Measurements from ENCODE around the gene IFT52.

The IFT52 gene, protein sequence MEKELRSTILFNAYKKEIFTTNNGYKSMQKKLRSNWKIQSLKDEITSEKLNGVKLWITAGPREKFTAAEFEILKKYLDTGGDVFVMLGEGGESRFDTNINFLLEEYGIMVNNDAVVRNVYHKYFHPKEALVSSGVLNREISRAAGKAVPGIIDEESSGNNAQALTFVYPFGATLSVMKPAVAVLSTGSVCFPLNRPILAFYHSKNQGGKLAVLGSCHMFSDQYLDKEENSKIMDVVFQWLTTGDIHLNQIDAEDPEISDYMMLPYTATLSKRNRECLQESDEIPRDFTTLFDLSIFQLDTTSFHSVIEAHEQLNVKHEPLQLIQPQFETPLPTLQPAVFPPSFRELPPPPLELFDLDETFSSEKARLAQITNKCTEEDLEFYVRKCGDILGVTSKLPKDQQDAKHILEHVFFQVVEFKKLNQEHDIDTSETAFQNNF

DNA sequence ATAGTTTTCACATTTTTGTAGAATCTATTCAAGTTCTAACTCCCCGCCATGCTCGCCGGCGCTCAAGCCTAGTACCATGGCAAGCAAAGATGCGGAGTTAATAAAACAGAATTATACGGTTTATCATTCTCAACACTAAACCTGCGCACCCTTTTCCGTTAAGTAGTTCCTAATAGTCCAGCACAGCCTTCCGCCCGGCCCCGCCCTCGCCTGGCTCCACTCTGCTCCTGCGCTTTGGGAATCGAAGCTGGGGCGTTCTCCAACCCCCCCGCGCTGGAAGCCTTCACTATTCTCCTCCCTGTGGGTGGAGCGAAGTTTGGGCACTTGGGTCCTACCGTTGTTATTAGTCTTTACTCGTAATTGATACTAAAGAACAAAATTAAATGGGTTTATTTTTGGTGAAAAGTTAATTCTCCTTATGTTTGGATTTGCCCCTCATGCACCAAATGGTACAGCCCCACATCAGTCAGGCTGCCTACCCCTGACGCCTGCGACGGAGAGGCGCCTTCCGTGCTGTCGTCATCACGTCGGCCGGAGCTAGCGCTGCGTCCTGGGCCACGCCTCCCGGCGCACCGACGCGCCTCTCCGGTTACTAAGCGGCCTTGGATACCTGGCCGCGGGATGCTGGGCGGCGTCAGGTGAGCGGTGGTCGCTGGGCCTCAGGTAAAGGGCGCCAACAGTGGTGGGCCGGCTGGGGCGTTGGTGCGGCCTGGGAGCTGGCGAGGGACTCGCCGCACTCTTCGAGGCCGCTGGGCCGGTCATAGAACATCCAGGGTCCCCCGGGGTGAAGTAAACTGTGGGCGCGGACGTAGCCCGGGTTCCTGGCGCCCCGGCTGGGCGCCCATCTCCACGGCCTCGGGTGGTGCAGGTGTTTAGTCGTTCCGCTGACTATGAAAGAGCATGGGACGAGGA lies at the start of gene IFT52:
TSS of gene IFT52 (plus strand) at position 546 of the 912 bp plus-strand sequence. CDS start 3,762 bp downstream, outside the sequence.
- Histone ChIP-seq H3K9me3 (replicated peaks in 1 of 11) (no peaks in the 10 kb centered on the region), H3K9ac (peak within 1 kb of the TSS; percentile 79 to 94 (median 89)), H3K4me3 (peak within 1 kb of the TSS; percentile 81 to 96 (median 91)), H3K4me2 (peak within 1 kb of the TSS; percentile 83 to 97 (median 91)), H4K20me1 (peaks cover 0 to 9% (median 0%) of the 10 kb centered on the region in 11 experiments; a peak in 3 of 22 replicates), H3K36me3 (peaks cover 14 to 25% (median 17%) of the 10 kb centered on the region in 11 experiments), H3K4me1 (peaks cover 17 to 20% (median 19%) of the 10 kb centered on the region in 10 experiments), H3K27me3 (no peaks in the 10 kb centered on the region), H3K27ac (peak within 1 kb of the TSS; percentile 81 to 97 (median 94))
- no peak for TF ChIP-seq Cebpa-rat (IDR thresholded peaks at IDR 0.05)

DNA sequence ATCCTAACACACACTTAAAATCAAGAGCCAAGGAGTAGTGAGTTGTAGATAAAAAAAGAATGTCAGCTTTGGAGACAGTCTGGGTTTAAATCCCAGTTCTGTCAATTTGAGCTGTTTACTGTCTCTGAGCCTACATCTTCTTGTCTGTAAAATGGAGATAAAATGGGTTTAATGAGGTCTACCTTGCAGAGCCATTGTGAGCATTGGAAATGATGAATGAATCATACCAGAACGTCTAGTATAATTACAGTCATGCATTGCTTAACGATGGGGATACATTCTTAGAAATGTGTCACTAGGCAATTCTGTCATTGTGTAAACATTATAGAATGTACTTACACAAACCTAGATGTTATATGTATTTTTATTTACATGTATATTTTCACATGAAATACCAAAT lies 49.5 kb upstream of the IFT52 start:
- Histone ChIP-seq H3K4me3 (no peak overlapping the region), H3K27me3 (no peaks in the 10 kb centered on the region), H3K9me3 (replicated peaks in 1 of 11) (0 out of 22 replicates have a peak, but pooled peaks cover 0 to 2% (median 0%) of the 10 kb centered on the region in 11 experiments), H3K36me3 (peaks cover 0 to 20% (median 4%) of the 10 kb centered on the region in 11 experiments; a peak in 6 of 22 replicates), H3K27ac (no peak overlapping the region), H4K20me1 (no peaks in the 10 kb centered on the region), H3K4me2 (no peak overlapping the region), H3K9ac (no peak overlapping the region), H3K4me1 (peaks cover 0 to 9% (median 3%) of the 10 kb centered on the region in 10 experiments; a peak in 6 of 20 replicates)
- no peak for TF ChIP-seq Cebpa-rat (IDR thresholded peaks at IDR 0.05)

DNA sequence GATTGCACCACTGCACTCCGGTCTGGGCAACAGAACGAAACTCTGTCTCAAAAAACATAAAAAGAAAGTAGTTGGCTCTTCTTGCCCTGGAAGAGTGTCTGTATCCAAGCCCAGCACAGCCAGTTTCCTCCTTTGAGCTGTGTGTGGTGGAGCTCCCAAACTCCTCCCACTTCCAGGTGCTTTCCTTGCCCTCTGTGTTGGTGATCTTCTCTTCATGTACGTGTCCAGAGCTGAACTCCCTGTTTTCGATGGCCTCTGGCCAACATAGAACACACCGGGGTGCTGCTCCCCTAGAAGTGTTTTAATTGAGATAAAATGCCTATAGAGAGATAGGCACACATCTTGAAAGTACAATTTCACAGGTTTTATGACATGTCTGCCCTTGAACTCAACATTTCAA lies 48.6 kb upstream of the IFT52 start:
- H3K9ac ChIP-seq = no peak overlapping the region
- H3K9me3 ChIP-seq (replicated peaks in 1 of 11) = peaks cover 0 to 11% (median 0%) of the 10 kb centered on the region in 11 experiments; a peak in 1 of 22 replicates
- no peak for TF ChIP-seq Cebpa-rat (IDR thresholded peaks at IDR 0.05)
- H4K20me1 ChIP-seq = no peaks in the 10 kb centered on the region
- peaks cover 0 to 9% (median 3%) of the 10 kb centered on the region in 10 experiments; a peak in 6 of 20 replicates for H3K4me1 ChIP-seq
- H3K27ac ChIP-seq = no peak overlapping the region
- no peak overlapping the region for H3K4me3 ChIP-seq
- peaks cover 0 to 15% (median 4%) of the 10 kb centered on the region in 11 experiments; a peak in 5 of 22 replicates for H3K36me3 ChIP-seq
- no peaks in the 10 kb centered on the region for H3K27me3 ChIP-seq
- no peak overlapping the region for H3K4me2 ChIP-seq

DNA sequence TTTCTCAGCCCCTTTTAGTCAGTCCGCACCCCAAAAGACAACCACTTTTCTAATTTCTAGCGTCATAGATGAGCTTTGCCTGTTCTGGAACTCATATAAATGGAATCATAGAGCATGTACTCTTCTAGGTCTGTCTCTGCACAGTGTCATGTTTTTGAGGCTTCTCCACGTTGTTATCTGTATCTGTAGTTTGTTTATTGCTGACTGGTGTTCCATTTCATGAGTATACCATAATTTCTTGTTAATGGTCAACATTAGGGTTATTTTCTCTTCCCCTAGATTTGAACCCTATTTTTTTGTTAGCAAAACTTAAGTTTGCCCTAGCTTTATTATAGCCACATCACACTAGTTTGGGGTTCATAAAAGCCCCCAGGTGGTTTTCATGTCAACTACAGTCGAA lies 48.1 kb upstream of the IFT52 start:
- H3K9ac ChIP-seq = no peak overlapping the region
- peaks cover 0 to 6% (median under 1%) of the 10 kb centered on the region in 10 experiments; a peak in 6 of 20 replicates for H3K4me1 ChIP-seq
- no peaks in the 10 kb centered on the region for H3K27me3 ChIP-seq
- no peak for TF ChIP-seq Cebpa-rat (IDR thresholded peaks at IDR 0.05)
- H3K27ac ChIP-seq = no peak overlapping the region
- no peak overlapping the region for H3K4me3 ChIP-seq
- peaks cover 0 to 11% (median 0%) of the 10 kb centered on the region in 11 experiments; a peak in 2 of 22 replicates for H3K9me3 ChIP-seq (replicated peaks in 1 of 11)
- H3K36me3 ChIP-seq = peaks cover 0 to 15% (median 4%) of the 10 kb centered on the region in 11 experiments; a peak in 4 of 22 replicates
- no peaks in the 10 kb centered on the region for H4K20me1 ChIP-seq
- H3K4me2 ChIP-seq = no peak overlapping the region

DNA sequence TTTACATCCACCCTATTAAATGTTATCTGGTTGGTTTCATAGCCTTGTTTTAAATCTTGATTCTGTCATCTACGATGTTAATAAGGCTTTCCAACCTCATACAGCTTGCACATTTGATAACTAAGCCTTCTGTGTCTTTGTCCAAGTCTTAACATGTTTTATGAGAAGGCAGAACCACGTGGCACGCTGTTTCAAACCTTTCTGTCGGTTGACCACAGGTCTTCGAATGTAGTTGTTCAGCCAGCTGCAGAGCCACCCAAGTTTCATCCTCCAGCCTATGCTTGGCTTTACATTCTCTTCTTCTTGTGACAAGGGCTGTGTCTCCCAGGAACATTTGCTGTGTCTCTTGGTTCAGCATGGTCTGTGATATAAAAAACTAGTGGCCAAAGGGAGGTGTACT lies 47.6 kb upstream of the IFT52 start:
- Histone ChIP-seq H3K9me3 (replicated peaks in 1 of 11) (peaks cover 0 to 11% (median 0%) of the 10 kb centered on the region in 11 experiments; a peak in 2 of 22 replicates), H3K36me3 (peaks cover 0 to 15% (median 4%) of the 10 kb centered on the region in 11 experiments; a peak in 4 of 22 replicates), H3K4me2 (no peak overlapping the region), H4K20me1 (no peaks in the 10 kb centered on the region), H3K9ac (no peak overlapping the region), H3K27ac (no peak overlapping the region), H3K4me1 (peaks cover 0 to under 1% (median 0%) of the 10 kb centered on the region in 10 experiments; a peak in 2 of 20 replicates), H3K27me3 (no peaks in the 10 kb centered on the region), H3K4me3 (no peak overlapping the region)
- no peak for TF ChIP-seq Cebpa-rat (IDR thresholded peaks at IDR 0.05)

DNA sequence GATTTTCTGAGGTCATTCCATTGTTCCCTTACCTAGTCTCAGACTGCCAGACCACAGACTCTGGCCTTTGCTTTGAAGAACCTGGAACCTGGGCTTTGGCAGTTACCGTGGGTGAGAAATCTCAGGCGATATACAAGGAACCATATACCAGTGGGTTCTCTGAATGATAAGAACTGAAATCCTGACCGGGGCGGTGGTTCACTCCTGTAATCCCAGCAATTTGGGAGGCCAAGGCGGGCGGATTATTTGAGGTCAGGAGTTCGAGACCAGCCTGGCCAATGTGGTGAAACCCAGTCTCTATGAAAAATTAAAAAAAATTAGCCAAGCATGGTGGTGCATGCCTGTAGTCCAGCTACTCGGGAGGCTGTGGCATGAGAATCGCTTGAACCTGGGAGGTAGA lies 46.2 kb upstream of the IFT52 start:
- Histone ChIP-seq H3K4me2 (no peak overlapping the region), H3K27ac (no peak overlapping the region), H3K4me1 (0 out of 20 replicates have a peak, but pooled peaks cover 0 to under 1% (median 0%) of the 10 kb centered on the region in 10 experiments), H3K9ac (no peak overlapping the region), H3K4me3 (no peak overlapping the region), H3K9me3 (replicated peaks in 1 of 11) (peaks cover 0 to 11% (median 0%) of the 10 kb centered on the region in 11 experiments; a peak in 2 of 22 replicates), H3K27me3 (no peaks in the 10 kb centered on the region), H3K36me3 (peaks cover 0 to 15% (median 4%) of the 10 kb centered on the region in 11 experiments; a peak in 4 of 22 replicates), H4K20me1 (no peaks in the 10 kb centered on the region)
- no peak for TF ChIP-seq Cebpa-rat (IDR thresholded peaks at IDR 0.05)

DNA sequence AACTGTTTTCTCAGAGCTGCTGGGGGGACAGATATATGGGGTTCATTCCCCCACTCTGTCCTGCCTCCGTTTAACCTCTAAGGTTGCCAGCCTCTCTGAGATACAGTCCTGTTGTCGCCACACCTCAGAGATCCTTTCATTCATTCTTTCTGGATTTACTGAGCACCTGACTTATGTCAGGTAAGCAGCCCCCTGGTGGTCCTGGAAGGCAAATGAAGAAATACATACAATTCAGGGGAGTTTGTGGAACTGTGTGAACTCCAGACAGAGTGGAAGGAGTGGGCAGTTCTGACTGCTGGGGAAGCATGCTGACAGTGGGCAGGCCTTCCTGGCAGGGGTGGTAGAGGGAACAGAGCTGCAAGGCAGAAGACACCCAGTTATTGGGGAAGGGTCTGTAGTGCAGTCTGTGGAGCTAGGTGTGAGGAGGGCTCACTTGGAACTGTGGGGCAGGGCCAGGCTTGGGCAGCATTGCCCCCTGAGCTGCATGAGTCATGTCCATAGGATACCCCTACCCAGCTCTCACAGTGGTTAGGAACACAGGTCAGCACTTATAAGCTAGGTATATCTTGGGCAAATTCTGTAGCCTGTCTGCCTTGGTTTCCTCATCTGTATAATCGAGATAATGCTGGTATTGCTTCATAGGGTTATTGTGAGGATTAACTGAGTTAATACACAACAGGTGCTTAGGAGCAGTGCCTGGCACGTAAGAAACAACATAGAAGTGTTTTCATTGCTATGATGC lies 44.7 kb upstream of the IFT52 start:
- Histone ChIP-seq H3K9me3 (replicated peaks in 1 of 11) (peaks cover 0 to 11% (median 0%) of the 10 kb centered on the region in 11 experiments; a peak in 2 of 22 replicates), H3K27ac (no peak overlapping the region), H3K36me3 (peaks cover 0 to 6% (median 0%) of the 10 kb centered on the region in 11 experiments; a peak in 3 of 22 replicates), H3K4me2 (no peak overlapping the region), H3K4me3 (no peak overlapping the region), H4K20me1 (no peaks in the 10 kb centered on the region), H3K9ac (no peak overlapping the region), H3K27me3 (no peaks in the 10 kb centered on the region), H3K4me1 (0 out of 20 replicates have a peak, but pooled peaks cover 0 to 6% (median 0%) of the 10 kb centered on the region in 10 experiments)
- no peak for TF ChIP-seq Cebpa-rat (IDR thresholded peaks at IDR 0.05)
